GM19452 (cell line): ENCODE data around the gene LRTM2.

ENCODE experiments used
- ATAC-seq: cut with Tn5 transposase; IDR thresholded peaks from one replicate; pipeline ENCODE4 v1.9.1; 2021; ENCODE audit not compliant: unreplicated experiment

Gene LRTM2

DNA sequence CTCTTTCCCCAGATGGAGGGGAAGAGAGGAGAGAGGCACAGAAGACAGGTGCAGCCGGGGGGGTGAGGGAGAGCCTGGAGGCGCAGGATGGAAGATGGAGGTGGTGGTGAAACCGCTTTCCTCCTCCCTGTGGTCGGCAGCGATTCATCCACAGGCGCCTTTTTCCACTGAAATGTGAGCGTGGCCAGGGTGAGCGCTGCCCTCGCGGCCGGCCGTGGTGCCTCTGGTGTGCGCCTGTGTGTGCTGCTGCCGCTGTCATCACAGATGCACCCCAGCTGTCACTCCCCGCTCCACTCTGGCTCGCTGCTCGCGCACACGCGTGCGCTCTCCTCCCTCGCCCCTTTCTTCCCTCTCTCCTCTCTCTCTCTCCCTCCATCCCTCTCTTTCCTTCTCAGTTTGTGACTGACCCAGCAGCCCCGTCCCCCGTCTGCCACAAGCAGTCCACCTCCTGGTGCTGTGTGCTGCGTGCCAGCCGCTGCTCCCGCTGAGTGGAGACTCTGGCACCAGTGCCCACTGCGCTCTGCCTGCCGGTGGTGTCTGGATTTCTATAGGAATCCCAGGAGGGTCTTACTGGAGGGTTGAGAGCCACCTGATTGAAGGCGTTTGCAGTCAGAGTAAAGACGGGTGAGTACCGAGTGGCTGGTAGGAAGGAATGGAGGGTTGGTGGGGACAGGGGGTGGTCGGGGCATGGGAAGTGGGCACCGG, at the start of gene LRTM2:
TSS of gene LRTM2 (plus strand) at position 375 of the 705 bp plus-strand sequence. CDS start 7,584 bp downstream, outside the sequence.
- no peak for ATAC-seq

DNA sequence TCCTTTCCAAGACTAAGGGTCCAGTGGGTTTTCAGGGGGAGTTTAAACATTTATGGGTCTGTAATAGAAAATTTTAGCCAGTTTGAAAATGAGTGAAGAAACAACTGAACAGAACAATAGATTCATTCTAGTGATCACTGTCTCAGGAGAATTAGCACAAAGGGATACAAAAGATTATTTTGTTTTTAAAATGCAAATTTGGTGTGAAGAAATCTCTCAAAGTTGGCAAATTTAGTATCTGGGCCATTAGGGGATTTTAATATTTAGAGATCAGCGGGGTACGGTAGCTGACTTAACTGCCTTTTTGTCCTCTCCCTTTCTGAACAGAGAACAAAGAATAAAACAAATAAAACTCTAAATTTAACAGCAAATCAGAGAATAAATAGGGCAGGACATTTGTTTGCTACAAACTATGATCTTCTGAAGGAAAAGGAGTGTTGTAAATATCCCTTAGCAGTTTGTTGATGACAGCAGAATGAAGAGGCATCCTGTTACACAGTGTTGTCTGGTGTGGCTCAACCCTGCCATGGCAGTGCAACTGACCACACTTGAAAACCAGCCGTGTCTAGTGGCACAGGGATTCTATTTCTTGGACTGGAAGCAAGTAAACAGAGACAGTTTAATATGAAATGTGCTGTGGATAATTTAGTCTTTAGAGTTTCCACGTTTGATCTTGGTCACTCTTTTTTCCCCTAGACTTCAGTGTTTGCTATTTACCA, 46.3 kb upstream of the LRTM2 start:
- ATAC-seq = no peak

DNA sequence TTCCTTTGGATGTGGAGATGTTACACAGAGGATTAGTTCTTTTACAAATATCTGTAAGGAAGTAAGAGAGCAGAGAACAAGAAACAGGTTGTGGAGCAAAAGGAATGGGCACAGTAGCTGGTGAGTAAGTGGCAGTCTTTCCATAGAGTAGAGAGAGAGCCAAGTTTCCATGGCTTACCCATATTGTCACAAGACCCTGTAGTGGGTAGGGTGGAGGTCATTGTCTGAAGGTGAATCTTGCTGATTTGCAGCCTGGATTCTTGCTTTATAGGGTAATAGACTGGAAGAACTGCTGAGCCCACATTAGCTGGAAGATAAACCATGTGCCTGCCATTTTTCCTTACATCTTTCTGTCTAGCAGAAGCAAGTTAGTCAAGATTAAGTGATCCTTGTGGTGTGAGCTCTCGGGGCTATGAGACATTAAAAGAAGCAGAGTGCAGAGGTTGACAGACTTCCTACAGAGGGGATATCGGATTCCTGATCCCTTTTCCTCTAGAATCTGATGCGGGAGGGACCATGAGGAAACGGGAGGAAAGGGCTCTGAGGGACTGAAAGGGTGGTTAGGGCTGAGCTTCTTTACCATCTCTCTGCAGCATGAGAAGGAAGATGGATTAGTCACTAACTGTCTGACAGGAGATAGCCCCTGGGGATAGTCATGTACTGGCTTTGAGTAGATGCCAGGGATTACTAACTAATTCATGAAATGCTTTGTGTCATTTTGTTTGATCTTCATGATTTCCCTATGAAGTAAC, 44.0 kb upstream of the LRTM2 start:
- ATAC-seq = no peak

DNA sequence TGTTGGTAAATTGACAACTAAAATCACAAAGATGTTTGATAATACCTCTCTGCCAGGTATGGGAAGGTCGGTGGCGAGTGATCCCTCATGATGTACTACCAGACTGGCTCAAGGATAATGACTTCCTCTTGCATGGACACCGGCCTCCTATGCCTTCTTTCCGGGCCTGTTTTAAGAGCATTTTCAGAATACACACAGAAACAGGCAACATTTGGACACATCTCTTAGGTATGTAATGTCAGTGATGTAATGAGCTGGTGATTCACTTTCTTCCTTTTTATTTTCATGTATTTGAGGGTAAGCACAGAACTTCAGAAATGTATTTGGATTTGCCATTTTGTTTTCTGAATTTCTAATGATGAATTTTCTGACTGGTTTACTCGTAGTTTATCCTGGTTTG, 42.6 kb upstream of the LRTM2 start:
- no peak for ATAC-seq

DNA sequence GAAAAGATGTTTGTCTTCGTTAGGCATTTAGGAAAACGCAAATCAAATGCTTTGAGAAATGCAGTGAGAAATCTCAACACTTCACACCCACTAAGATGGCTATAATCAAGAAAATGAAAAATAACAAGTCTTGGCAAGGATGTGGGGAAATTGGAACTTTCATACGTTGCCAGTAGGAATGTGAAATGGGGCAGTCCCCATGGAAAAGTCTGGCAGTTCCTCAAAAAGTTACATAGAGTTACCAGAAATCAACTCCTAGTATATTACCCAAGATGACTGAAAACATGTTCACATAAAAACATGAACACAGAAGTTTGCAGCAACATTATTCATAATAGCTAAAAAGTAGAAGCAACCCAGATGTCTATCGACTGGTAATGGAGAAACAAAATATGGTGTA, 41.5 kb upstream of the LRTM2 start:
- ATAC-seq = no peak

DNA sequence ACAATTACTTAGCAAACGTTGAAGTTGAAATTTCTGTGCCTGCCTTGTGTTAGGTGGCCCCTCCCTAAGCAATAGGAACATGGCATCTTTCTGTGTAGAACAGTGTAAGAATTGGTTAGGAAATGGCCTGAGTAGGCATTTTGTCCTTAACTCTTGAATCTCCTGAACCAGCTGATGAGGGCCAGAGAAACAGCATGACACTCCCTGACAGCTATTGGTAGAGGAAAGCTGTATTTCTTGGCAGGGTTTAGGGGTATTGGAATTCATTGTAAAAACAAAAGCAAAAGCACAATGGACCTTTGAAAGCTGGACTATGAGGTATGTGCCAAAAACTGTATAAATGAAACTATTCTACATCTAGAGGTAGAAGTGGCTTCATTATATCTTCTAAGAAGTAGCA, 40.6 kb upstream of the LRTM2 start:
- no peak for ATAC-seq

DNA sequence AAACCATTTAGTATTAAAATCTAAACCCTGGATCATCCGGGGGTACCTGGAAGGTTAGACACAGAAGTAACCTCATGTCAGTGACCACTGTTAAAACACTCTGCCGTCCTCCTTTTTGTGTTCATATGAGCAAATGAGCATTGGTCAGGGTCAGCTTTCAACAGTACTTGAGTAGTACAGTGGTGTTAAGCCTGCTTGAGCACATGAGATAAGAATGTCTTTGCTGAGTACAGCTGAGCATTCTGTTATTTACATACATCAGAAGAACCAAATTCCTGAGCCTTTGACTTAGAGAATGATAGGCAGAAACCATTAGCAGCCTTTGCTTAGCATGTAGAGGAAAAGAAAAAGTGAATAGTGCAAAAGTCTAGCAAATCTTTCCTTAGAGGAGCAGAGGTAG, 38.6 kb upstream of the LRTM2 start:
- no peak for ATAC-seq

DNA sequence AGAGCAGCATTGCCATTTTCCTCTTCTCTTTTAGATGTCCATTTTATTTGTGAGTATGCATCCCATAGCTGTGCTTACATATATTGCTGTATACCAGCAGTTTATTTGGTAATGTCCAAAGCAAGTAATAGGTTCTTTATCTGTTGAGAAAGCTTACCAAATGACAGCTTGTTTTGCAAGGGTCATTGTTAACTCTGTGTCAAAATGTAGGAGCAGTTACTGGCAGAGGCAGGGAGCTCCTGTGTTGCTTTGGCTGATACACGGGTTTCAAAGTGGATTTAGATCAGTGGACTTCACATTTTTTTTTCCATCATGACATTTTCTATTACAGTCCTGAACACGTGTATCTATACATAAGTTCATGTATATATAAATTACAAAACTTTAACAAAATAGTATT, 38.1 kb upstream of the LRTM2 start:
- no peak for ATAC-seq

DNA sequence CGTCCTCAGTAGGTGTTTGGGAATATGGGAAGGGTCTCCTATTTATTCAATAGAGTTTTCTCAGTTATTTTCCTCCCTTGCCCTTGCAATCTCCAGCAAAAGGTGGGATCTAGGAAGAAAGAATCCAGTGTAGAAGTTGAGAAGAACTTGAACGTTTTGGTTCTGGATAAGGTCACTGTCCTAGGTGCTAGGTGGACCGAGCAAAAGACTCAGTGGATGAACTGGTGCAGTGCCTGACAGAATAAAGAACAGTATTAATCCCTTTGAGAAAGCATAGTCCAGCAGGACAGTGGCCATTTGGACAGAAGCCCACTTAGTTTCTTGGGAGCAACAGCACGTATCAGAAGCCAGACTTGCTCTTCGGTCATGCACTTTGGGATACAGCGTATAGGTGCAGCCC, 32.7 kb upstream of the LRTM2 start:
- ATAC-seq = no peak

DNA sequence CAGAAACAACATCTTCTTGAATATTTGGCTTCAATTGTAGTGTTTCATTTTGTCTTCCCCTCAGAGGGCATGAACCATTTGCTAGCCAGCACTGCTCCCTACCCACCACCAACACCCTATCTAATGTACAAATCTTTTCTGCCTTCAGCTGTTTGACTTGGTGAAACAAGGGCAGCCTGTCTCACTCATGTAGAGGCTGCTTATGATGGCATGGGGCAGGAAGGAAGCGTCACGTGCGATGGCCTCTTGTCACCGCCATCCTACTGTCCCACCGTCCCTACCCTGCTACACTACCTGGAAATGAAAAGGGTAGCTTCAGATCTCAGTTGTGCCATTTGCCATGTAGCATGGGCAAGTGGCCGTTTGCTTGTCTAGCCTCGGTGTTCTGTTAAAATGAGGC, 29.9 kb upstream of the LRTM2 start:
- ATAC-seq = no peak

DNA sequence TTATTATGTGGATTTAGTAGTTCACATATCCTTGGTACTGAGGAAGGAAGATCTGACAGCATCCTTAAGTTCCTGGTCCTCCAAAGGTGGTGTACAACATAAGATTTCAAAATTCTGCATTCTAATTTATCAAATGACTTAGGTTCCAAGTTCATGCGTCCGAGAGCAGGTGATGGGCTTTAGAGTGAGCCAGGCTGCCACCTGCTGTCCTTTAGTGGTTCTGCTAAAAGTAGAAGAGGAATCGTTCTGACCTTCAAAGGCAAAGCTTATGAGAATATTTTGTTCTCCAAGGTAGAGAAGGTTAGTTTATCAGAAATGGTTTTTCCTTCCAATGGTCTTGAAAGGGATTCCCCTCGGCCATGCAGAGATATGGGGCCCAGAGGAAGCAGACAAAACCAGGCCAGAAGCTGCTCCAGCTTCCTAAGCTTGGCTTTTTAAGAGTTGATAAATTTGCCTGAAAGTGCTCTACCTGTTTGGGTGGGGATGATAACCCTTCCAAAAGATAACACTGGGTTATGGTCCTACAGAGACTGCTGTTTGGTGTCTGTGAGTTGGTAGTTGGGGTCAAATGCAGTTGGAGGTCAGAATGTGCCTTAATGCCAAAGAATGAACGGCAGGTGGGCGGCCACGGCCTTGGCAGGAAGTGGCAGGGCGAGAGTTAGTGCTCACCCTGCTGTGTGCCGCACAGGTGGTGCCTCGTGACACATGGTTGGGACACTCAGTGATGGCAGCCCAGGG, 29.1 kb upstream of the LRTM2 start:
- no peak for ATAC-seq

DNA sequence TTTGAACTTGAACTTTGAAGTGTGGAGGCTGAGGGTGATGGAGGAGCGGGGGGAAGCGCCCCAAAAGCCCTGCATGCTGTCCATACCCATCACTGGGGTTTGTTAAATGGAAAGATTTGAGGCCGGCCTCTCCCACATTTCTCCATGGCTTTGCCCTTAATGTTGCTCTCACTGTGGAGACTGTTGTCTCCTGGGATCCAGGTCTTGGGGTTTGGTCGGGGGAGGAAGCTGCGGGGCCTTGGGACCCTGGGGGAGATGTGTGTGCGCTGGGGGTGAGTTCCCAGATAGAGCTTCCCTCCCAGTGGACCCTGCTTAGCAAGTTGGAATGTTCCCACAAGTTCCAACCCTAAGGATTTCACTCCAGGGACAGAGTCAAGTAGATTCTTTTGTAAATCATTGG, 28.0 kb upstream of the LRTM2 start:
- no peak for ATAC-seq

DNA sequence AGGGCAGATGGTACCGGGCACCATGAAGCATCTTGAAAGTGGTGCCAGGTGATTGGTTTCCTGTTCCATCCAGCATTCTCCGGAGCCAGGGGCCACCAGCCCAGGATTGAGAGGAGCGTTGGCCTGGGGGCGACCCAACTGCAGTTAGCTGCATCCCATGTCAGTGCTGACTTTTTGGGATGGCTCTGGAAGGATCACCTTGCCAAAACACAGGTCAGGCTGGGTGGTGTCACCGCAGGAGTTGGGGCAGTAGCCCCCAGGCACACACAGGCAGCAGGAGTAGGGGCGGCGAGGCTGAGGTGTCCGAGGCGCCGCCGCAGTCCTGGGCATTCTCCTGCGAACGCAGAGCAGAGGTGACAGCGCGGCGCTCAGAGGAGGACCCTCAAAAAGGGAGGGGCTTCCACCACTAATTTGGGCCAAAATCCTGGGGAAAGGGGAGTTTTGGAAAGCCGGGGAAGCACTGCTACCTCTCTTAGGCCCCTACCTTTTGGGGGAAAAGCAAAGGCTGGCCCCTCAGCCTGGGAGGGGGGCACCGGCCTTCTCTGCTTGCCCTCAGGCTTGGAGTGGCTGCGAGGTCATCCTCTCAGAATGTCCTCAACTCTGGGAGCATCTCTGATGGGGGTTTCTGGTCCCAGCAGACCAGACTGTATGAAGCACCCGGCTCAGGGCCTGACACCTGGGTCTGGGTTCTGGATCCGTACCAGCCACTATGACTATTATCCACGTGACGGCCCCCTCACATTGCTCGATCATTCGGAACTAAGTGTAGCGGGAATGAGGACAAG, 26.7 kb upstream of the LRTM2 start:
- no peak for ATAC-seq

DNA sequence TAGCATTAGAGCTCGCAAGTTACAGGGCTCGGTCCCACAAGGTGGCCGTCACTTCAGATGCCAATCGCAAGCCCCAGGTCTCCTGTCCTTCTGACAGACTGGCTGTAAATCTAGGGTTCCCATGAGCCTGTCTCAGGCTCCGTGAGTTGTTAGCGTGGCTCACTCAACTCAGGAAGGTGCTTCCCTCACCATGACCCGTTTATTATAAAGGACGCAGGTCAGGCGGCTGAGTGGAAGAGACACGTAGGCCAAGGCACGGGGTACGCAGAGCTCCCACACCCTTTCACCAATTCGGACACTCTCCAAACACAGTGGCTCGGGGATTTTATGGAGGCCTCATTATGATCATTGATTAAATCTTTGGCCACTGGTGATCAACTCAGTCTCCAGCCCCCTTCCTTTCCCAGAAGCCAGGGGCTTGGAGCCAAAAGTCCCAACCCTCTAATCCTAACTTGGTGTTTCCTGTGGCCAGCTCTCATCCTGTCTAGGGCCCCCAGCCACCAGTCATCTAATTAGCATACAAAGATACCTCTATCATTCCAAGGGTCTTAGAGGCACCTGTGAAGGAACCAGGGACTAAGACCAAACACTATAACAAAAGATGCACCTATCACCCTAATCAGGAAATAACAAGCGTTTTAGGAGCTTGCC, 25.8 kb upstream of the LRTM2 start:
- no peak for ATAC-seq

DNA sequence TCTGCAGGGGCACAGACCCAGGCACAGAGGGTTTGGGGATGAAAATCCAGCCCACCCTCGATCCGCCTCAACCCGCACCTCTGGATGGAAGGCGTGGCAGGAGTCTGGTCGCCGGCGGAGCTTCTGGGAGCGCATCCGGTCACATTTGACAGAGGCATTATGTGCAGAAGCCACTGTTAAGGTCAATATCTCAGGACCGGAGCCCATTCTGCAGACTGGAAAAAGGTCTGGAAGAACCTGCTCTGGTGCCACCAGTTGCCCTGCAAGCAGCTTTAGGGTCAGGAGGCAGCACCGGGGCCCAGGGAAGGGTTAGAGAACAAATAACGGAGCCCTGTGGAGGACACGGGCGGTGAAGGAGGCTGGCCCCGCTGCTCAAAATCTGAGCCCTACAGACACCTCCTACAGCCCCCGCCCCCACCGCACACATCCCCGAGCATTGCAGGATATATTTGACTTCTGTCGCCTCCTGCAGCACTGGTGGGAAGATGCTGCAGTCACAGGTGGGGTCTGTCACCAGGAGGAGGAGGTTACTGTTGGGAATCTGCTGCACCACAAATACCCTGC, 25.1 kb upstream of the LRTM2 start:
- ATAC-seq = no peak

DNA sequence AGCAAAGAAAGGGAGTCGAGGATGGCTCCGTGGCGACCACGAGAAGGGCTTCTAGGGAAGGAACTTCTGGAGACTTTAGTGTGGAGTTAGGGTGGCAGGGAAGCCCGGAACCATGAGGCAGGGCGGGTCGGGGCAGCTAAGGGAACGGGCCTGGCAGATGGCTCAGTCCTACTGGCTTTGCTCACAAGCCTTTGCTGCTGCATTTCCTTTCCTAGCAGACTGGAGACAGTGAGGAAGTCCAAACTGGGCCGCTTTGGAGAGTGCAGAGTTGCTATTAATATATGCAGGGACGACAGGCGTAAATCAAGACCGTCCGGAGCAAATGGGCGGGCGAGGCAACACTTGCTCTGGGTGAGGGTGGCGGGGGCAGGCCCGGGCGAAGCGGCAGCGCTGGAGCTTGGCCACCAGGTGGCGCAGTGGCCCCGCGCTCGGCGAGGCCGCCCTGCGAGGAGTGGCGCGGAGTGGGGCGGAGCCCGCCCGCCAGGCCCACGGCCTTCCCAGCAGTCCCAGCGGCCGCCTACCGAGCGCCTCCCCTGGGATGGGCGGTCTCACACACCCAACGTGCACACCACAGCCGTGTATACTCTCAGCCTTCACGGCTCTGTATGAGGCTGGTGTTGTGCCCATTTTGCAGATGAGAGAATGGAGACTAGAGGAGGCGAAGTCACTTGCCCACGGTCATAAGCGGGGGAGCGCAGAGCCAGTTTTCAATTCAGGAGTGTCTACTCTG, 24.4 kb upstream of the LRTM2 start:
- ATAC-seq = peak; percentile 94

DNA sequence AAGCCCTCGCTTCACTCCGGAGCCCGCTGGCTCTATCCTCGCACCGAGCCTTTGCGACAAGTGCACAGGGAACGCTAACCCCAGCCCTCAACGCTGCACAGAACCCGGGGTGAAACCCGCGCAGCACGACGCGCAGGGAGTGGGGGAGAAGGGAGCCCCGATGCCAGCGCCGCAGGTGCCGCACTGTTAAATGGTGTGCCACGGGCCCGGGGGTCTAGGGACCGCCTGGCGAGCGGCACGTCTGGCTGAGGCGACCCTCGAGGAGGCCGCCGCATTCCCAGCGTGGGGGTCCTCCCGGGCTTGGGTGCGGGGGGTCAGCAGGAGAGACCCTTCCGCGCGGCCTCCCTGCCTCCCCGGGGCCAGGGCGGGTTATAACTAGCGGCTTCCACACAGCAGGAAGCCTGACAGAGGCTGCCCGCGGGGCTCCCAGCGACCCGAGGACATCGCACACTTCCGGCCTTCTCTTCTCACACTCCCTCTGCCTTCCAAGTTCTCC, 23.8 kb upstream of the LRTM2 start:
- ATAC-seq = peak; percentile 31

DNA sequence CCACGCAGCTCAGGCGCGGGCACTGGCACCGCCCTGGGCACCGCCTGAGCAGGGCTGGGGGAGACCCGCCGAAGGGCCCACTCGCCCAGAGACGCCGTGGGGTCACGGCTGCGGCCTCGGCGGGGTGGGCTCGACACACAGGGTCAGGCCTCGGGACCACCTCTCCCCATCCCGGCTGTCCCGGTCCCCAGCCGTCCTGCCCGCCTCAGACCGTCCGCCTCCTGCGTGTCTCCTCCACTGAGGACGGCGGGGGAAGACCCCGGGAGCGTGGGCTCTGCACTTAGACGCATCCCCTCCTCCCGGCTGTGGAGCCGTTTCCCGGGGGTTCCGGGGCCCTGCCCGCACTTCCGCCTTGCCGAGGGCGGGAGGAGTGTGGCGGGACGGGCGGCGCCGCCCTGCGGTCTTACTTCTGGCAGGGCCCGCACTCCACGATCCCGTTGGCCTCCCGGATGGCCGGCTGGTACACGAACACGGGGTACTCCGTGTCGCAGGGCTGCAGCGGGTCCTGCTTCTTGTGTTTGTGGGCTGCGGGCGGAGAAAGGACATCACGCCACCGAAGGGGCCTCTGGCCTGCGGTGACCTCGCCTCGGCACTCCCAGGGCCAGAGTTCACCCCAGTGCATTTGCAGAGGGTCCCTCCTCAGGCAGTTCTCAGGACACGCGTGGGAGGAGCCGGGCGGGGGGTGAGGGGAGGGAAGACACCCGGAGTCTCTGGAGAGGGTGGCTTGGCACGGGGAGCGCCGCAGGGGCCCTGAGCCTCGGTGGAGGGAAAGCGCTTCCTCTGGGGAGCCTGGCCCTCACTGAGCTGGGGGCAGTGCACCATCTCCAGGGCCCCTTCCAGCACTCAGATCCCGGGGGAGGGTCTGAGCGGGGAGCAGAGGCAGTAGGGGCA, 23.1 kb upstream of the LRTM2 start:
- no peak for ATAC-seq
